ES-I3 (cell line): ENCODE measurements around the gene RTN4RL1.

Experiments used
- H3K36me3 ChIP-seq: 2 replicates; pipeline ENCODE4 v1.6.1; 2013; ENCODE audit warnings: mild to moderate bottlenecking, low read length, control low read depth, moderate library complexity; ENCODE audit not compliant: insufficient read depth
- H3K4me1 ChIP-seq: 2 replicates; pipeline ENCODE4 v1.6.1; 2013; ENCODE audit warnings: mild to moderate bottlenecking, control low read depth, low read length; ENCODE audit not compliant: insufficient read depth
- H3K9ac ChIP-seq: 2 replicates; pipeline ENCODE4 v1.6.1; 2013; ENCODE audit warnings: low read depth, mild to moderate bottlenecking, low read length, moderate library complexity
- H3K9me3 ChIP-seq: 2 replicates; pipeline ENCODE4 v1.6.1; 2013; ENCODE audit warnings: mild to moderate bottlenecking, low read length, moderate library complexity; ENCODE audit not compliant: control insufficient read depth, insufficient read depth

RTN4RL1 gene

GRCh38 chr17:1946021-1946932 lies 78.9 kb downstream of the RTN4RL1 start:
- H3K36me3 ChIP-seq = no peaks in the 10 kb centered on the region
- H3K4me1 ChIP-seq = no peaks in the 10 kb centered on the region; the same call in 1 of the 2 replicates
- H3K9me3 ChIP-seq = no peaks in the 10 kb centered on the region
- no peak overlapping the region for H3K9ac ChIP-seq

- Histone ChIP-seq H3K9me3 (no peaks in the 10 kb centered on the region), H3K4me1 (no peaks in the 10 kb centered on the region; the same call in 1 of the 2 replicates), H3K36me3 (no peaks in the 10 kb centered on the region), H3K9ac (no peak overlapping the region)
Measured at GRCh38 chr17:1945621-1946020, 79.5 kb downstream of the RTN4RL1 start.

DNA sequence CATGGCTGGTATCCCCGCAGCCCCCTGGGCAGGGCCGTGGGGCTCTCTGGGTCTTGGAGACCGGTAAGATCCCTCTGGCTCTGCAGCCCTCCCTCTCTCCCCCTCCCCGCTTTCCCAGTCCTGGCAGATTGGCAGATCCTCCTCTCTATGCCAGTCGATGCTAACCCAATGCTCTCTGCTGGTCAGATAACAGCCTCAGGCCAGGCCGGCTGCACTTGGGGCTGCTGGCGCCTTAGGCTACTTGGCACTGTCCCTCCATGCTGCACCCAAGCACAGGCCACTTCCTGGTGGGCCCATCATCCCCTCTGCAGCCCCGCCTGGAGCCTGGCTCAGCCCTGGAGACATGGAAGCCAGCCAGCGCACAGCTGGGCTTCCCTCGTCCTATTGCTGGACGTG lies 81.7 kb downstream of the RTN4RL1 start:
- no peaks in the 10 kb centered on the region; the same call in 1 of the 2 replicates for H3K4me1 ChIP-seq
- H3K9ac ChIP-seq = no peak overlapping the region
- H3K9me3 ChIP-seq = no peaks in the 10 kb centered on the region
- H3K36me3 ChIP-seq = no peaks in the 10 kb centered on the region

DNA sequence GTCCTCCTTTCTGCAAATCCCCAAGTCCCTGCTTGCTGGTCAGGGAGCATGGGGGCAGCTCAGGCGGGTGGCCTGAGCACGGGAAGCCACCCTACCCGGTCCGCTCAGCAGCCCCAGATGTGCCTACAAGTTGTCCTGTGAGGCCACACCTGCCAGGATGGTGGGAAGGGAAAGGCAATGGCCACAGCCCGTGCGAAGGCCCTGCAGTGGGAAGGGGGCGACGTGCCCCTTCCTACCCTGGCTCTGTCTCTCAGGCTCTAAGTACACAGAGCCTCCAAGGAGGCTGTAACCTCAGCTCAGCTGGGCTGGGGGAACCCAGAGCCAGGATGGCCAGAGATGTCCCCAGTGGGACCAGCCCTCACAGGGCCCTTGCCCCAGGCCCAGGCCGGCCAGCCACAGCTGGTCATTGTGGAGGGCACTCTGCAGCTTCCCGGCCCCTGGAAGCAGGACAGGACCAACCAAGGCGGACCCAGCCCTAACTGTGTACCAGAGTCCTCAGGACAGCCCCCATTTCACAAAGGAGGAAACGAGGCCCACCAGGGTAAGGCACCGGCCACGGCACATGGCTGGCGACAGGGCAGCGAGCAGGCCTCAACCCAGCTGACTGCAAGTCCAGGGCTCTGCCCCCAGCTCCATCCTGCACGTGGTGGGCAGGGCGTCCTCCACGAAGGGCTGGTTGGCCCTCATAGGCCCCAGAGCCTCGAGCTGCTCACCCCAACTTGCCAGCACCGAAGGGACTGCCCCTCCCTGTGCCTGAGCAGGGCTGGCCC lies 82.3 kb downstream of the RTN4RL1 start:
- Histone ChIP-seq H3K4me1 (no peaks in the 10 kb centered on the region; the same call in 1 of the 2 replicates), H3K36me3 (no peaks in the 10 kb centered on the region), H3K9me3 (no peaks in the 10 kb centered on the region), H3K9ac (no peak overlapping the region)

DNA sequence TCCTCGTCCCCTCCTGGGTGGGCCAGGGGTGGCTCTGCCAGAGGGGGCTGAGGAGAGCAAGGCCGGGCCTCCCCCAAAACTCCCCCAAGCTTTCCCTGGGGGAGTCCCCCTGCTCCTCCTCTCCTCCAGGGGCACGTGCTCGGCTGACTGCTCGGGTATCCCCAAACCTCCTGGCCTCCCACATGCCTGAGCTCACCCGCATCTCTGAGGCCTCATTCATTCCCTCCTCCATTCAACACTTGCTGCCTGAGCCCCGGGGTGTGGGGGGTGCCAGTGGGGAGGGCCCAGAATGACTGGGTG lies 83.1 kb downstream of the RTN4RL1 start:
- no peaks in the 10 kb centered on the region for H3K36me3 ChIP-seq
- no peaks in the 10 kb centered on the region for H3K9me3 ChIP-seq
- H3K9ac ChIP-seq = no peak overlapping the region
- H3K4me1 ChIP-seq = no peaks in the 10 kb centered on the region

- no peaks in the 10 kb centered on the region for H3K4me1 ChIP-seq
- H3K36me3 ChIP-seq = no peaks in the 10 kb centered on the region
- no peaks in the 10 kb centered on the region for H3K9me3 ChIP-seq
- H3K9ac ChIP-seq = no peak overlapping the region
Measured at GRCh38 chr17:1941272-1942065, 83.7 kb downstream of the RTN4RL1 start.

- Histone ChIP-seq H3K9me3 (no peaks in the 10 kb centered on the region), H3K9ac (no peak overlapping the region)
Measured at GRCh38 chr17:1940810-1941185, 84.3 kb downstream of the RTN4RL1 start.

DNA sequence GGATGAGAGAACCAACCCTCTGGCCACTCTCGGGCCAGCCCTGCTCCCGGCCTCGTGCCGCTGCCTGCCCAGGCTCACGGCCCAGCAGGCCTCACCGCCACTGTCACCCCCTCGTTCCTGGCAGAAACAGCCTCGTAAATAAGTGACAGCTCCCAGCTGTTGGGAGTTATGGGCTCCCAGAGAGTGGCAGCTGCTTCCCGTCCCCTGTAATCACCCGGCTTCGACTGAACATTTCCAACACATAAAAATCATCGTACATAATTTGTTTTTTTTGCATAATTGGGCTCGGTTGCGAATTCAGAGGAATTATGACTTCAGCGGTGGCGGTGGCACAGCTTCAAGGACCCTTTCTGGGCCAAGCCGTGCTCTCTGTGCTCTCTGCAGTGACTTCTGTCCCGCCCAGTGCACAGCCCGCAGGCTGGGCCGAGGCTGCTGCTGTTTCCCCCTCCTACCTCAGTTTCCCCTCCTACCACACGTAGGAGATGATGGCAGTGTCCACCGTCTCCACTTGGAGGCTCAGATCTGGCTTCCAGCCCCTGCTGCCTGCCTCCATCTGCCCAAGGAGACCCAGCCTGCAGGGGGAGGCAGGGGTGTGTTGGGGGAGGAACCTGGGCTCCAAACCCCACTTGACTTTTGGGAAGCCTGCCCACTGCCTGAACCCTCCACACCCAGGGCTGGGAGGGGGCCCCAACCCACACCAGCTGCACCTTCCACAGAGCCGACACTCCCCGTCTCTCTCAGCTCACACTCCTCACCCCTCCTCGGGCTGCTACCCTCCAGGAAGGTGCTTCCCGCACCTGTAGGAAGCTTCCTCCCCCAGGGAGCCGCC lies 84.9 kb downstream of the RTN4RL1 start:
- Histone ChIP-seq H3K36me3 (no peaks in the 10 kb centered on the region), H3K4me1 (no peaks in the 10 kb centered on the region), H3K9me3 (no peaks in the 10 kb centered on the region), H3K9ac (no peak overlapping the region)

More at GRCh38 chr17:1940810-1941185, 84.3 kb downstream of the RTN4RL1 start:
- Histone ChIP-seq H3K36me3 (no peaks in the 10 kb centered on the region), H3K4me1 (no peaks in the 10 kb centered on the region)

- Histone ChIP-seq H3K9ac (no peak overlapping the region), H3K36me3 (no peaks in the 10 kb centered on the region), H3K9me3 (no peaks in the 10 kb centered on the region), H3K4me1 (no peaks in the 10 kb centered on the region)
Measured at GRCh38 chr17:1937461-1937860, 87.7 kb downstream of the RTN4RL1 start.

DNA sequence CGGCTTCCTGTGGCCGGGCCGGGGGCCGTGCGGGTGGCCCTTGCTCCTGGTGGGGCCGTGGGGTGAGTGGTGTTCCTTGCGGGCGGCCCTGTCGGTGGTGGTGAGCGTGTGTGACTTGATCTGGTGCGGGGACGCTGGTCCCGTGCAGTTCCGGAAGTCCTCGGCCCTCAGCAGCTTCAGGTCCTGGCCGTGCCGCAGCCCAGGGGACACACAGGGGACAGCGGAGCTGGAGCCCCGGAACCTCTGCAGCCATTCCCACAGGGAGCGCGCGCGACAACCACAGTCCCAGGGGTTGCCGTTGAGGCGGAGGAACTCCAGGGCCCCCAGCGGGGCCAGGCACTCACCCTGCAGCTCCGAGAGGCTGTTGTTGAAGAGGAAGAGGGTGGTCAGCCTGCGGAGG lies 88.4 kb downstream of the RTN4RL1 start:
- Histone ChIP-seq H3K4me1 (no peaks in the 10 kb centered on the region), H3K9me3 (no peaks in the 10 kb centered on the region), H3K36me3 (no peaks in the 10 kb centered on the region), H3K9ac (no peak overlapping the region)

DNA sequence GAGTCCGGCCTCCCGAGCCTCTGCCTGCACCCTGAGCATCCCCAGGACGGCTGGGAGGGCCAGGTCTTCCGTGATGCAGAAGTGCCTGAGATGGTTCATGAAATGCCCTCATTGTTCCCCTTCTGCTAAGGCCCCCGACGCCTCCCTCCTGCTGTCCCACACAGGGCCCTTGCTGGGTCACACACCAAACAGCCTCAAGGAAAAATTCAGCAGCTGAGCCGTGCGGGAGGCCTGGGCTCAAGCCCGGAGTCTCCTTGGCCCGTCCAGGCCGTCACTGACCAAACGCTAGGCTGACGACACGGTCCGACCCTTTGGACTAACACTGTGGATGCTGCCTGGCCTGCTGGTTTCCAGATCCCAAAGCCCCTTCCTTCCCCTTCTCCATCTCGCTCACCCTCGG lies 90.2 kb downstream of the RTN4RL1 start:
- H3K4me1 ChIP-seq = no peaks in the 10 kb centered on the region
- H3K9ac ChIP-seq = no peak overlapping the region
- H3K36me3 ChIP-seq = no peaks in the 10 kb centered on the region
- no peaks in the 10 kb centered on the region for H3K9me3 ChIP-seq

GRCh38 chr17:1933875-1934715 lies 91.0 kb downstream of the RTN4RL1 start:
- Histone ChIP-seq H3K9me3 (no peaks in the 10 kb centered on the region), H3K4me1 (no peaks in the 10 kb centered on the region), H3K36me3 (no peaks in the 10 kb centered on the region), H3K9ac (no peak overlapping the region)
